ENCODE data around the gene PCNP. TPM values are rescaled to one million over a fixed set of nuclear protein-coding genes. Genes with fewer than 3 reads are reported as not detected.
"Not testable (repeated sequence)": the region's sequence is repeated elsewhere in the genome, so short reads cannot be mapped to it uniquely, and the experiment has no call there.

PCNP gene
- total RNA-seq, 1 donor from 2014 or later, result 177 TPM

- DNase-seq (ENCODE audit: low spot score) (no peak), ATAC-seq (no peak)
- intact Hi-C loops (cut with DNase I), result no loop called here
Measured at GRCh38 chr3:101556064-101556463, 17.9 kb upstream of the PCNP start.

- ATAC-seq (peak; percentile 99), DNase-seq (ENCODE audit: low spot score) (peak; percentile 94)
- intact Hi-C loops (cut with DNase I), result no loop called here
Measured at GRCh38 chr3:101561630-101562328, 12.2 kb upstream of the PCNP start, which contains the start of gene TRMT10C. TRMT10C (plus strand) TSS chr3:101561868; CDS start chr3:101564782, 2,914 bp downstream.

- intact Hi-C loops (cut with DNase I), result no loop called here
- no peak for DNase-seq (ENCODE audit: low spot score)
- ATAC-seq, result no peak
Measured at GRCh38 chr3:101567528-101568317, 6.3 kb upstream of the PCNP start.

GRCh38 chr3:101571028-101571895, 2.7 kb upstream of the PCNP start:
- intact Hi-C loops (cut with DNase I), result no loop called here
- no peak for DNase-seq (ENCODE audit: low spot score)
- ATAC-seq, result no peak

GRCh38 chr3:101574388-101575112, 570 bp downstream of the PCNP start:
- intact Hi-C loops (cut with DNase I), result no loop called here
- ATAC-seq, result peak; percentile 71
- peak; percentile 72 for DNase-seq (ENCODE audit: low spot score)

- intact Hi-C loops (cut with DNase I), result no loop called here
- no peak for DNase-seq (ENCODE audit: low spot score)
- no peak for ATAC-seq
Measured at GRCh38 chr3:101577286-101577685, 3.3 kb downstream of the PCNP start.

- intact Hi-C loops (cut with DNase I), result no loop called here
- DNase-seq (ENCODE audit: low spot score) (no peak), ATAC-seq (no peak)
Measured at GRCh38 chr3:101588616-101589015, 14.6 kb downstream of the PCNP start.

- intact Hi-C loops (cut with DNase I), result no loop called here
- ATAC-seq, result no peak
- DNase-seq (ENCODE audit: low spot score), result no peak
Measured at GRCh38 chr3:101591071-101591470, 17.1 kb downstream of the PCNP start.

GRCh38 chr3:101602731-101603130, 28.8 kb downstream of the PCNP start:
- intact Hi-C loops (cut with DNase I), result no loop called here
- DNase-seq (ENCODE audit: low spot score), result no peak
- ATAC-seq, result no peak

- no peak for DNase-seq (ENCODE audit: low spot score)
- intact Hi-C loops (cut with DNase I), result no loop called here
- no peak for ATAC-seq
Measured at GRCh38 chr3:101603184-101603583, 29.2 kb downstream of the PCNP start.

- ATAC-seq; intact Hi-C loops (cut with DNase I); DNase-seq (ENCODE audit: low spot score): not testable (repeated sequence)
Measured at GRCh38 chr3:101605398-101605797, 31.4 kb downstream of the PCNP start.

- DNase-seq (ENCODE audit: low spot score) (no peak), ATAC-seq (no peak)
- intact Hi-C loops (cut with DNase I), result no loop called here
Measured at GRCh38 chr3:101611023-101611422, 37.0 kb downstream of the PCNP start.

GRCh38 chr3:101613014-101613413, 39.0 kb downstream of the PCNP start:
- intact Hi-C loops (cut with DNase I); DNase-seq (ENCODE audit: low spot score); ATAC-seq: not testable (repeated sequence)

- ATAC-seq (no peak), DNase-seq (ENCODE audit: low spot score) (no peak)
- intact Hi-C loops (cut with DNase I), result no loop called here
Measured at GRCh38 chr3:101615525-101615924, 41.5 kb downstream of the PCNP start.

- ATAC-seq (no peak), DNase-seq (ENCODE audit: low spot score) (no peak)
- intact Hi-C loops (cut with DNase I), result no loop called here
Measured at GRCh38 chr3:101617478-101617877, 43.5 kb downstream of the PCNP start.

GRCh38 chr3:101618726-101619125, 44.7 kb downstream of the PCNP start:
- intact Hi-C loops (cut with DNase I), result no loop called here
- DNase-seq (ENCODE audit: low spot score) (no peak), ATAC-seq (no peak)

- no peak for DNase-seq (ENCODE audit: low spot score)
- ATAC-seq, result no peak
- intact Hi-C loops (cut with DNase I), result no loop called here
Measured at GRCh38 chr3:101619734-101620133, 45.8 kb downstream of the PCNP start.

- intact Hi-C loops (cut with DNase I), result no loop called here
- ATAC-seq, result no peak
- DNase-seq (ENCODE audit: low spot score), result no peak
Measured at GRCh38 chr3:101623656-101624055, 49.7 kb downstream of the PCNP start.

- DNase-seq (ENCODE audit: low spot score) (no peak), ATAC-seq (no peak)
- intact Hi-C loops (cut with DNase I), result no loop called here
Measured at GRCh38 chr3:101624857-101625256, 50.9 kb downstream of the PCNP start.

All from sciatic nerve (tissue), 2 donors.